Stimulated activated CD8-positive, alpha-beta memory T cell treated with anti-CD3 and anti-CD28 coated beads, Interleukin-12 subunit alpha, Interleukin-12 subunit beta, amount 100 ng/mL, for 1 hour (primary cell): ENCODE results near the gene CASKIN2.
"Not testable (repeated sequence)": the region's sequence is repeated elsewhere in the genome, so short reads cannot be mapped to it uniquely, and the experiment has no call there.

Experiments used
- DNase-seq: peaks from one replicate; pipeline ENCODE4 v3.0.0-alpha.2; 2020; ENCODE audit warnings: low read depth

CASKIN2 gene

DNA sequence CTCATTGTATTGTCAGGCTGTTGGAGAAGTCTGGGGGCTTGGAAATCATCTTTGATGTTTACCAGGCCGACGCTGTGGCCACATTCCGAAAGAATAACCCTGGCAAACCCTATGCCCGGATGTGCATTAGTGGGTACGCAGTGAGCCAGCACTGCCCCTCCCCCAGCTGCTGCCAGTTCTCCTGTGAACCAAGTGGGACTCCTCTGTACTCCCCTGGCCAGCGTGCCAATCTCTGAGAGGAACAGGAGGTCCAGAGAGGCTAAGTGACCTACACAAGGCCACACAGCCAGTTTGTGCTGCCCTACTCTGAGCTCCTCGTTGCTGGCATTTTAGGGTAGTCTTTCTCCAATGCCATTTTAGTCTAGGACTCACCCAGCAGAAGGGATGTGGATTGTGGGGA is 8.3 kb upstream of the CASKIN2 start:
- no peak for DNase-seq

DNA sequence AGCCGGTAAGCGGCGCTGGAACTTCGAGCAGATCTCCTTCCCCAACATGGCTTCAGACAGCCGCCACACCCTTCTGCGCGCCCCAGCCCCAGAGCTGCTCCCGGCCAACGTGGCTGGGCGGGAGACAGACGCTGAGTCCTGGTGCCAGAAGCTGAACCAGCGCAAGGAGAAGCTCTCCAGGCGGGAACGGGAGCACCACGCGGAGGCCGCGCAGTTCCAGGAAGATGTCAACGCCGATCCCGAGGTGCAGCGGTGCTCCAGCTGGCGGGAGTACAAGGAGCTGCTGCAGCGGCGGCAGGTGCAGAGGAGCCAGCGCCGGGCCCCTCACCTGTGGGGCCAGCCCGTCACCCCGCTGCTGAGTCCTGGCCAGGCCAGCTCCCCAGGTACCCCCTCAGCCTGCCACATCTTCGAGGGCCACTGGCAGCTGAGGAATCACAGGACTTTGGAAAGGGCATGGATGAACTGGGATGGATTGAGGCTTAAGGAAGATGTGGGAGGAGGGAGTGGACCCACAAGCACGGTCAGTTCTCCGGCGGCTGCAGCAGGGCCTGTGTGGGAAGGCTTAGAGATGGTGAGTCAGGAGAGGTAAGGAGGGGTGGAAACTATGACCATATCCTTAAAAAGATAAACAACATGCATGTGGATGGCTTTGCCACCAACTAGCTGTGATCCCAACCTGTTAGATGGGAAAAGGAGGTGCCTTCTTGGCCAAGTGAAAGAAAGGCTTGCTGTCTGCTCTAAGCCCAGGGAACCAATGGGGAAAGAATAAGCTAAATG is 6.8 kb upstream of the CASKIN2 start:
- no peak for DNase-seq

DNA sequence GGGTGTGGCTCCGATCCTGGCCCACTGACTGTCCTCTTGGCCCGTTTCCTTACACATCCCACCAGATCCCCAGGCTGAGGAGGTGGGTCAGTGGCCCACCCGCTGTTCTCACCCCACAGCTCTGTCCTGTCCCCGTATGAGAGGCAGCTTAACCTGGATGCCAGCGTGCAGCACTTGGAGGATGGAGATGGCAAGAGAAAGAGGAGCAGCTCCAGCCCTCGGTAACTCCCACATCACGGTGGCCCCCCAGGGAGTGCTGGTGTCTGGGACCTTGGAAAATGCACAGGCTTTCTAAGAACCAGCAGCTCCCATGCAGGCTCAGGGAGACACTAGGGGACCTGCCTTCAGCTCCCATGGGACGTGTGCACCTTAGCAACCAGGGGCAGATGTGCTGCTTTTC is 6.0 kb upstream of the CASKIN2 start:
- no peak for DNase-seq

DNA sequence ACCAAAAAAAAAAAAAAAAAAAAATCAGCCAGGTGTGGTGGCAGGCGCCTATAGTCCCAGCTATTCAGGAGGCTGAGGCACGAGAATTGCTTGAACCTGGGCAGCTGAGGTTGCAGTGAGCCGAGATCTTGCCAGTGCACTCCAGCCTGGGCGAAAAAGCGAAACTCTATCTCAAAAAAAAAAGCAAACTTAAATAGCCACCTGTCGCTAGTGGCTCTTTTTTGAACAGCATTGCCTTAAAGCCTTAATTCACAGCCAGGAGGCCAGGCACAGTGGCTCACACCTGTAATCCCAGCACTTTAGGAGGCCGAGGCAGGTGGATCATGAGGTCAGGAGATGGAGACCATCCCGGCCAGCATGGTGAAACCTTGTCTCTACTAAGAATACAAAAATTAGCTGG is 5.1 kb upstream of the CASKIN2 start:
- not testable (repeated sequence) for DNase-seq

DNA sequence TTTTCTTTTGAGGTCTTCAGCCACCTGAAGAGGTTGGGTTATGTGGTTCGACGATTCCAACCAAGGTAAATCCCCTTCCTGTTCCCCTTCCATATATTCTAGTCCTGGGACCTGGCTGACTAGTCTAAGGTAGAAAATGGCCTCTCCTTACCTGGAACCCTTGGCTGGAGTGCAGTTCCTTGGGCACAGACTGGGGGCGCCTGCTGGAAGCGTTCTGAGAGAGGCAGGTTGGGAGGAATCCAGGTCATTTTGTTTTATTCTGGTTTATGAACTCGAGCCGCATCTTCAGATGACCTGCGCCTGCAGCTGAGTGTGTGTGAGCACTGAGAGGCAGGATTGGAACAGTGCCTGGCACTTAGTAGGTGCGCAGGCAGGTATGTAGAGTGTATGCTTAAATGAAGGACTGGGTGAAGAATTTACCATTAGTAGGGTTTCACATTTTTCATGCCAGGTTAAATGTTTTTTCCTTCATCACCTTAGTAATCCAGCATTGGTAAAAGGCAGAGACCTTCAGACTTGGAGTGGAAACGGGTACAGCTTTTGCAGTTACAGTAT is 3.7 kb upstream of the CASKIN2 start:
- no peak for DNase-seq

DNA sequence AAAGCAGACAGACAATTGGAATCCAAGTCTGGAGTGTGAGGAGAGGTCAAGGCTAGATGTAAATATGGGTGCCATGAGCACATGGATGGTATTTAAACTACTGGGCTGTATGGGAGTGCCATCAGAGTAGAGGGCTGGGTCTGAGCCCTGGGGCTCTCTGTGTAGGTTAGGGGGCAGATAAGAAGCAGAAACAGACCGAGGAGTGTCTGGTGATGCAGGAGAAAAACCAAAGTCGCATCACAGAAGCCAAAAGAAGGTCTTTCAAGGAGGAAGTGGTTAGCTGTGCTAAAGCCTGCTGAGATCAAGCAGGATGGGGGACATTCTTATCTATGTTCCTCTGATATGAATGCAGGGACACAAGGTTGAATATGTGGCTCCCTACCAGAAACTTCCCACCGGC is 2.9 kb upstream of the CASKIN2 start:
- no peak for DNase-seq

DNA sequence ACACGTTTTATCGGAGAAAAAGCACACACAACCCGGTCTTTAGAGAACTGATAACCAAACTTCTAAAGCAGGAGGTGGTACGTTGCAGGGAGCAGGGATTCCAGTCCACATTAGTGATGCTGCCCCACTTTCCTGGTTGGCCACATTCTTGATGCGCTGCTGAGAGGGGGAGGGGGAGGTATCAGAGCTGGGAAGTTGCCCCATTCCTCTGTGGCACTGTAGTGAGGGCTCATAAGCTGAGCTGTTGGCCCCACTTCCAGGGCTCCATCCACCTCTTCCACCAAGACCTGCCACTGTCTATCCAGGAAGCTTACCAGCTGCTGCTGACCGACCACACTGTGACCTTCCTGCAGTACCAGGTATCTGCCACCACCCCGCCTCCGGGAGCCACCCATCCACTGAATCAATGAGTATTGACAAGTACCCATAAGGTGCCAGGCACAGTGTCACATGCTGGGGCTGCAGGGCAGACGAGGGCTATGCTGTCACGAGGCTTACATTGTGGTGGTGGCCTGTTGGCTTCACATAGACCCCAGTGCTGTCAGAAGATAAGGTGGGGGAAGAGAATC is 2.0 kb upstream of the CASKIN2 start:
- DNase-seq: no peak

DNA sequence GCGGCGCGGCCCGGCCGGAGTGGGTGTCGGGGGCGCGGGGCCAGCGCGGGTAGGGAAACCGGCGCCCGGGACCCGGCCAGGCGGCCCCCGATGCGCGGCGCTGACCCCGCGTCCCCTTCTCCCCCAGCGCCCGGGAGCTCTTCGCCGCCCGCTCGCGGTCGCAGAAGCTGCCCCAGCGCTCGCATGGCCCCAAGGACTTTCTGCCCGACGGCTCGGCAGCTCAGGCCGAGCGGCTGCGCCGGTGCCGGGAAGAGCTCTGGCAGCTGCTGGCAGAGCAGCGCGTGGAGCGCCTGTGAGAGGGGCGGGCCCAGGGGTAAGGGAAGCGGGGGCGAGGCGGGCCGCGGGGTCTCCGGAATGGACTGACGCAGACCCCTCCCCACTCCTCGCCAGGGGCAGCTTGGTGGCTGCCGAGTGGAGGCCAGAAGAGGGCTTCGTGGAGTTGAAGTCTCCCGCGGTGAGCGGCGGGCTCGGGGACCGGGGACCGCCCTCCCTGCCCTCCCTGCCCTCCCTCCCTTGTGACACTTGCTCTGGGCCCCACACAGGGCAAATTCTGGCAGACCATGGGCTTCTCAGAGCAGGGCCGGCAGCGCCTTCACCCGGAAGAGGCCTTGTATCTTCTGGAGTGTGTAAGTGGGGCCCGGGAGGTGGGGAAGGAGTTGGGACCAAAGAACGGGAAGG is 1.4 kb upstream of the CASKIN2 start:
- DNase-seq: no peak

DNA sequence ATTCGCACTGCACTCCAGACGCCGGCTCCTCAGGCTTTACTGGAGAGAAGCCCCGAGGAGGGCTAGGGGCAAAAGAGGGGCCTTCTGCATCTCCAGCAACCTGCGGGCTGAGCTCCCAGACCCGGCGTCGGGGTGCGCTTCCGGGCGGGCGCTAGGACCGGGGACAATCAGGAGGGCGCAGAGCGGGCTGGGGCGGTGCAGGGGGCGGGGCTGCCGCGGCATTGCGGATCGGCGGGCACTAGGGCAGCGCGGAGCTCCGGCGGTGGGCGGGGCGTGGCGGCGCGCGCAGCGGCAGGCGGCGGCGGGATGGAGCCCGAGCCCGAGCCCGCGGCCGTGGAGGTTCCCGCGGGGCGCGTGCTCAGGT is 900 bp upstream of the CASKIN2 start, which contains the start of gene TSEN54:
Gene TSEN54, plus strand, starts transcription at position 274 of the 364 bp plus-strand sequence. Its CDS starts 33 bp downstream, at position 307.
- peak; percentile 88 for DNase-seq

DNA sequence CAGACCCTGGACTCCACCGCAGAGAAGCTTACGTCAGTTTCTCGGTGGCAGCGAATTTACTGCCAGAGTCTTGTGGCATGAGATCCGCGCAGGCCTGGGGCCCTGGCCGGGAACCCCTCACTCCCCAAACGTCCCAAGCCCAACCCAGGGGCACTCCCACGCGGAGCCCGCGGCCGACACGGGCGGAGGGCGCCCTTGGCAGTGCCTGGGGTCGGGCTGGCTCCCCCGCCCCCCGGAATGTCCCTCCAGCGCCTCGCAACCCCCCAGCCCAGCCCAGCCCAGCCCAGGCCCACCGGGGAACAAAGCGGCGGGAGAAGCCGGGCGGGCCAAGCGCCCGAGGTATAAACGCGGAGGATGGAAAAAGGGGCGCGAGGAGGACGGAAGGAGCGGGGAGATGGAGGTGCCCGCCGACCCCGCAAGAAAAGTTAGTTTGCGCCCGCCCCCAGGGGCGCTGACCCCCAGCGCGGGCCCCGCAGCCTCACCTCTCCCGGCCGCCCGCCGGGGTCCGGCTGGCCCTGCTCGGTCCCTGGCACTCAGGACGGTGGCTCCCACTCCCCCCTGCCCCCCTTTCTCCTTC is 330 bp downstream of the CASKIN2 start:
- DNase-seq: no peak

DNA sequence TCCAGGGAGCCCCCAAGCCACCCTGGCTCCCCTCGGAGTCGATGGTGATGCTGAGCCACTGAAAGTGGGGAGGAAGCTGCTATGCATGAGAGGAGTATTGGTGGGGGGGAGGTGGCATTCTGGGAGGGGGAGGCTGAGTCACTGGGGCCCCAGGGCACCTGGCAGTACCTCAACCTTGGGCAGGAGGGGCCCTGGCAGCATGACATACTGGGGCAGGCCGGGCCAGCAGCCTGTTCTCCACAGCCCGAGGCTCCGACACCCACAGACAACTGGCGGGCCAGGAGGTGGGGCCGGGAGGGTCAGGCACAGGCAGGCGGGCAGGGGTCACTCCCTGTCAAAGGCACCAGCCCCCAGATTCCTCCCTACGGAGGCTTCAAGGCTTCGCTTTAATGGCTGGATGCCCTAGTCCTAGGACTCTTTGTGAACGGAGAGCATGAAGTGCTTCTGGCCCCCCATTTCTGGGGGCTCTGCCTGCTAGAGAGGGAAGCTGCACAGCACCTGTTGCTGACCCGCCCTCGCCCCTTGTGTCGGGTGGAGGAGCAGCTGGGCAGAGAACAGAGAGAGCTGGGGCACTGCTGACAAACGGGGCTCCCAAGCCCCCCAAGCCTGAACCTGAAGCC is 928 bp downstream of the CASKIN2 start:
- no peak for DNase-seq

DNA sequence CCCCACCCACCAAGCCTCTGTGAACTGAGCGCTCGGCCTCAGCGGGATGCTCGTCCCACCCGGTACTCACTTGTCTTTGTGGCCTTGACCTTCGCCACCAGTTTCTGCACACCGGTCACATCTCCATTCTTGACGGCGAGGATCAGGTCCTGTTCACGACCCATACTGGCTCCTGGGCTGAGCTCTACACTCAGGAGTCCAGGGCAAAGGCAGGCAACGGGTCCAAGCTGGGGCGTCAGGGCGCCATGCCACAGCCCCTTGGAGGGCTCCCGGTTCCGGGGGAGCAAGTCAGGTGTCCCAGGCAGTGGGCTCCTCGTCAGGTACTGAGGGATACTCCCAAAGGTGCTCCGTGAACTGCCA is 1.7 kb downstream of the CASKIN2 start:
- no peak for DNase-seq

DNA sequence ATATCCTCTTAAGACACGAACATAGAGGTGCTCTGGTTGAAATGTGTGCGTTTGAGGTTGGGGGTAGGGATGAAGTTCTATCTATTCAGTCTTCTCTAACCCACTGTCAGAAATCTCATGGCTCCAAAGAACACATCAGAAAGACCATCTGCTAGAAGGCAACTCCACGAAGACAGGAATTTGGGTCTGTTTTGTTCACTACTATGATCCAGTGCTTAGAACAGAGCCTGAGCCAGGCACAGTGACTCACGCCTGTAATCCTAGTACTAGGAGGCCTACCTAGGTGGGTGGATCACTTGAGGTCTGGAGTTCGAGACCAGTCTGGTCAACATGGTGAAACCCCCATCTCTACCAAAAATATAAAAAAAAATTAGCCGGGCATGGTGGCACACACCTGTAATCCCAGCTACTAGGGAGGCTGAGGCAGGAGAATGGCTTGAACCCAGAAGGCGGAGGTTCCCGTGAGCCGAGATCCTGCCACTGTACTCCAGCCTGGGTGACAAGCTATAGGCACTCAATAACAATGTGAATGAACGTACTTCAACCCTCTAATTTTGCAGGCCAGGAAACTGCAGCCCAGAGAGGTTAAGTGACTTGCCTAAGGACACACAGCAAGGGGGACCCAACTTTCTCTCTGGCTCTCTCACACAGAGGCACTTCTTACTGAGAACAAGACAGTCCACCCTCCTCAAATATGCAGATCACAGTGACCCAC is 2.3 kb downstream of the CASKIN2 start:
- DNase-seq: no peak

DNA sequence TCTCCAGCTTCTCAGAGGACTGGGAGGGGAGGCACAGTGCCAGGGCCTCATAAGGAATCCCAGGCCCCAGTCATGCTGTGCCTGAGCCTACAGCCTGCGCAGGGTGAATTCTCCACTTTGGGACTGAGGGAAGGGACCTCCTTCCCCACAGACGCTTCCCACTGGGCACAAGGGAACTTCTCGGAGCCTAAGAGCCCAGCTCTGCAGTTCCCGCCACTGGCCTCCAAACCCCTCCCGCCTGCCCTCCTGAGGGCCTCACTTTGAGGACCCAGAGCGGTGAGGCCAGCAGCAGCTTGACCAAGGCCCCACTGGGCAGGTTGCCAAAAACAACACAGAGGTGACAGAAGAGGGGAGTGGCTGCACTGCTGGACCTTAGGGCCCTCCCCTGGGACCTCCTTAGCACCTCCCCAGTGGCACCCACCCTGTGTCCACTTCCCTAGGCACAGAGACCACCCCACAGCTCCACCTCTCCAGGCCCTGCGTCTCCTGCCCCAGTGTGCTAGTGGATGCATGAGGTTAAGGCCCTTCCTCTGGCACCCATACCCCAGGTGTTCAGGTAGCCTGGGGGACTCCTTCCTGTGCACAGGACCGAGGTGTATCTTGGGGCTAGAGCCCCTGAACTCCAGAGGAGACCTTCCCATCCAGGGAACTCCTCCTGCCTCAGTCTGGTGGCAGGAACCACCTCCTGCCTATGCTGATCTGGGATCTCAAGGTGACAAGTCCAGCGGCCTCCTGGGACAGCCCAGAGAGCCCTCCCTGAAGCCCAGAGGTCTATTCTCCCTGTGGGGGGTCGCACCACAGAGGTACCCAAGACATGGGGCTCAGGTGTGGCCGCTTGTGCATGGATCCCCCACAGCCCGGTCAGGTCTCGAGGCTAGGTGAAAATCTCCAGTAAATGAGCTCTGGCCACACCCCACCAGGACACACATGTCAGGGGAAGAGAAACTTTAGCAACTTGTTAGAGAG is 3.4 kb downstream of the CASKIN2 start:
- DNase-seq: no peak

DNA sequence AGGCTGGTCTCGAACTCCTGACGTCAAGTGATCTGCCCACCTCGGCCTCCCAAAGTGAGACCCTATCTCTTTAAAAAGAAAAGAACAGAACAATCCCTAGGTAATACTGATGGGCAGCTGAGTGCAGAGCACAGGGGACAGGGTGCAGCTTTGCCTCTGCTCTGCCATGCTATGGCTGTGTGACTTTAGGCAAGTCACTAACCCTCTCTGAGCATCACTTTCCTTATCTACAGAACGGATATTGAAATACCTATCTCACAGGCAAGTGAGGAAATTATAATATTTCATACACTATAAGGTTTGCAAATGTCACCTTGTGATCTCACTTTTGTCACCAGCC is 4.1 kb downstream of the CASKIN2 start:
- DNase-seq: no peak

DNA sequence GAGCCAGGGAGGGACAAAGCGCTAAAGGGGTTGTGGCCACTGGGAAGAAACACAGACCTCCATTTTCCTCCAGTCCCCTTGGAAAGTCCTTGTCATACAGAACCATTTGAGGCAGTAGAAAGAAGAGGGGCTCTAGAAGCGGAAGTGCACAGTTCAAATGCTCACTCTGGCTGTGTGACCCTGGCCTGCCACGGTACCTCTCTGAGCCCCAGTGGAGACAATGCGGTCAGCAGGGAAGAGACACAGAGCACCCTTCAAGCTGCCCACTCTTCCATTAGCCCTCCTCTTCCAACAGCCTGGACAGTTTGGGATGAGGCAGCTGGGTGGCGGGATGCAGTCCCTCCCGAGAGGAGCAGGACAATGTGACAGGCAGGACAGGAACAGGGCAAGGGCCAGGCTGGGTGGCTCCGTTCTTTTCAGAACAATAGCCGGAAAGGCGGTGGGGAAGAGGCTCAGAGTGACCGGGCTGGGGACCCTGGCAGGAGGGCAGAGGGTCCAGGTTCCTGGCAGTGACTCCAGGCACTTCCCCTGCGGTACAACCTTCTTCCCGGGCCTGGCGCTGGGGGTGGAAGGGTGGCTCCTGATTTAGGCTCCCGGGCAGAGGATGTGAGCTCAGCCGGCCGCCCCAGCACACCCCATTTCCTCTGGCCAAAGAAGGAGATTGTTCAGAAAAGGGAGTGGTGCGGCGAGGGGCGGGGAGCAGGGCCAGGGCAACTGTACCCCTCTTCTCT is 5.6 kb downstream of the CASKIN2 start:
- DNase-seq: no peak

DNA sequence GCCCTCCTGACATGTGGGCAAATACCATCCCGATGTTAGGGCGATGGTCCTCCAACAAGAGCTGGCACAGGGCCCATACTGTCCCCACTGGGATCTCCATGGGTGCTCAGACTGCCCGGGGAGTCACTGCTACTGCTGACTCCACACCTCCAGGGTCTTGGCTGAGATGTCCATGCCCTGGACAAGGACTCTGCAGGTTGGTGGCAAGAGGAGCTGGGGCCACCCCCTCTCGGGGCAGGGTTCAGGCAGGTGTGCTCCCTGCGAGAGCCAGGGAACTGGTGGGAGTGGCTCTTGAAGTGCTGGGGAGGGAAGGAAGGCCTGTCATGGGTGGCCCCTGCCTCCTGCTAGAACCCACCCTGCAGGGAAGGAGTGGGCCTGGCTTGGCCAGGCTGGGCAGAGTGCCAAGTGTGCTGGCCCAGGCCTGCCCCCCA is 6.4 kb downstream of the CASKIN2 start:
- DNase-seq: no peak

DNA sequence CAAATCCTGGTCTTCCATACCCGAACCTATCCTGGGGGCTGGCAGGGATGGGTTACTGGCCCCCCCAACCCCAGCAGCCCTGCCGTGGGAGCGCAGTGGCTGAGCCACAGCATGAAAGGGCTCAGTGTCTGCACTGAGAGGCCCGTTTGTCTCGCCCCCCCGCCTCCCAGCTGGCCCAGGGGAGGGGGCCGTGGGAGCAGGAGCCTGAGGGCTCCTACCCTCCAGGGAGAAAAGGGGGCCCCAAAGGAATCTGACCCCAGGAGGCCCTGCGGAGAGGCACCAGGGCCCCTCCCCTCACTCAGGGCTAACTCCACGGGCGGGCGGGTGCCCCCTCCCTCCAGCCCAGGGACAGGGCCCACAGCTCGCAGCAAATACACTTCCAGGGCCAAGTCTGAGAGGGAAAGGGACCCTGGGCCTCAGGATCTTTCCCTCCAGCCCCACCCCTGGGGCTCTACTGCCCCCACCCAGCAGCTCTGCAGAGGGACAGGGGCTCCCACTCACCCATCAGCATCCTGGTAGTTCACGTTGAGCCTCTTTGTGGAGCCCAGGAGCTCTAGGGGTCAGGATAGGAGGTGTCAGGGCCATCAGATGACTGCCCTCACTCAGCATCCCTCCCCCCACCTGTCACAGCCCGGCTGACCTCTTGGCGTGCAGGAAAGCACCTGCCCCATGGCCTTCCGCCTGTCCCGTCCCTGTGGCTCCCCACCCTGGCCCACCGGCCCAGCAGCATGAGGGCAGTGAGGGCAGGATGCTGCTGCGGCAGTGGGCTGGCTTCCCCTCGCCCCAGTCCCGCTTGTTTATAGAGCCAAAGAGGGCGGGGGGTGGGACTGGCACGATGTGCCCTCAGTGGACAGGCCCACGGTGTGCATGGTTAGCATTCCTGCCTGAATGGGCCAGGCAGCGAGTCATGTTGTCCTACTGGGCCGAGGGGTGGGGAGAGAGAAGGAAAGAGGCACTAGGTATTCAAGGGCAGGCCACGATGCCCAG is 7.3 kb downstream of the CASKIN2 start:
- no peak for DNase-seq

DNA sequence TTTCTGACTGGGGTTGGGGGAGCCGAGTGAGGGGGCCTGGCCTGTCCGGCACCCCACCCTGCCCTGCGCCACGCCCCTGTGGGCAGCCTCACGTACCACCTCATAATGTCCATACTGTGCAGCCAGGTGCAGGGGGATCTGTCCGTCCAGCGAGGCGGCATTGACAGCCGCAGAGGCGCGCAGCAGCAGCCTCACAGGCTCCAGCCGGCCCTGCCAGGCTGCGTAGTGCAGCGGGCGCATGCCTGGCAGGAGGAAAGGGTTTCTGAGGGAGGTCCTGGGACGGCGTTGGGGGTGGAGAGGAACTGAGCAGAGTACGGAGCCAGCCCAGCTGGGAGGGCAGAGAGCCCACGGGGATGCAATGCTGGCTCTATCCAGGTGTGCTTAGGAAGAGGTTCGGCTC is 8.4 kb downstream of the CASKIN2 start:
- no peak for DNase-seq
